Liver (tissue), 9 donors: ENCODE results near the gene DGKA. TPM values are rescaled to one million over a fixed set of nuclear protein-coding genes. Genes with fewer than 3 reads are reported as not detected.

Experiments
- DNase-seq: peaks from one replicate; pipeline ENCODE4 v3.0.0-alpha.2; 2017; ENCODE audit warnings: low spot score
- H3K27ac ChIP-seq, 2 donors: one replicate each; pipeline ENCODE4 v1.7.0; 2013; ENCODE audit warnings: inconsistent platforms in 2 of 2, low read length in 2 of 2, control low read depth in 1 of 2, low read depth in 1 of 2, mild to moderate bottlenecking in 1 of 2
- H3K27me3 ChIP-seq, 4 donors: one replicate each; pipeline versions ENCODE4 v1.6.1 to v1.7.0; 2013; ENCODE audit warnings: low read length in 3 of 4, inconsistent platforms in 1 of 4, mild to moderate bottlenecking in 1 of 4, moderate library complexity in 1 of 4; ENCODE audit not compliant: control insufficient read depth in 4 of 4, insufficient read depth in 4 of 4
- H3K36me3 ChIP-seq, 4 donors: one replicate each; pipeline versions ENCODE4 v1.6.1 to v1.7.0; 2013; ENCODE audit warnings: low read length in 3 of 4, mild to moderate bottlenecking in 3 of 4, low read depth in 1 of 4, moderate library complexity in 1 of 4; ENCODE audit not compliant: control insufficient read depth in 4 of 4, insufficient read depth in 3 of 4
- H3K4me1 ChIP-seq, 4 donors: one replicate each; pipeline versions ENCODE4 v1.6.1 to v1.7.0; 2013; ENCODE audit warnings: low read length in 3 of 4, mild to moderate bottlenecking in 3 of 4, moderate library complexity in 1 of 4; ENCODE audit not compliant: control insufficient read depth in 4 of 4, insufficient read depth in 4 of 4
- H3K4me3 ChIP-seq, 3 donors: one replicate each; pipeline versions ENCODE4 v1.6.1 to v1.7.0; 2013; ENCODE audit warnings: low read length in 3 of 3, control low read depth in 1 of 3, low read depth in 1 of 3, mild to moderate bottlenecking in 1 of 3
- H3K9ac ChIP-seq, 2 donors: one replicate each; pipeline ENCODE4 v1.7.0; 2013; ENCODE audit warnings: low read length in 2 of 2, mild to moderate bottlenecking in 2 of 2, moderate library complexity in 2 of 2, control low read depth in 1 of 2, low read depth in 1 of 2
- H3K9me3 ChIP-seq, 4 donors: one replicate each; pipeline versions ENCODE4 v1.6.1 to v1.7.0; 2013; ENCODE audit warnings: low read length in 3 of 4; ENCODE audit not compliant: control insufficient read depth in 4 of 4
- ATF3 ChIP-seq: IDR thresholded peaks from 2 replicates; pipeline ENCODE4 v1.6.1; 2016; ENCODE audit warnings: antibody characterized with exemption
- CTCF ChIP-seq: fragments of 150-350 bp; IDR thresholded peaks from 2 replicates; pipeline ENCODE4 v1.5.1; 2017; ENCODE audit warnings: improper control_type of control experiment, low read depth, low read length; ENCODE audit not compliant: missing input control
- FOXA1 ChIP-seq: IDR thresholded peaks from 2 replicates; pipeline ENCODE4 v1.6.1; 2016; ENCODE audit warnings: antibody characterized with exemption
- GABPA ChIP-seq, 2 donors: IDR thresholded peaks in 1 of 2; conservative IDR thresholded peaks in 1 of 2; 2 replicates each; pipeline ENCODE4 v1.6.1; 2016; ENCODE audit warnings: antibody characterized with exemption in 2 of 2, mild to moderate bottlenecking in 1 of 2, moderate library complexity in 1 of 2
- HNF4G ChIP-seq: IDR thresholded peaks from 2 replicates; pipeline ENCODE4 v1.6.1; 2016; ENCODE audit warnings: antibody characterized with exemption
- JUND ChIP-seq, 2 donors: IDR thresholded peaks; 2 replicates each; pipeline ENCODE4 v1.6.1; 2016; ENCODE audit warnings: antibody characterized with exemption in 2 of 2
- REST ChIP-seq: IDR thresholded peaks from 2 replicates; pipeline ENCODE4 v1.6.1; 2016; ENCODE audit warnings: antibody characterized with exemption, mild to moderate bottlenecking
- RXRA ChIP-seq, 2 donors: IDR thresholded peaks; 2 replicates each; pipeline ENCODE4 v1.6.1; 2017 to 2018; ENCODE audit warnings: antibody characterized with exemption in 2 of 2, mild to moderate bottlenecking in 1 of 2
- SP1 ChIP-seq: IDR thresholded peaks from 2 replicates; pipeline ENCODE4 v1.6.1; 2018; ENCODE audit warnings: antibody characterized with exemption, mild to moderate bottlenecking
- YY1 ChIP-seq: IDR thresholded peaks from 2 replicates; pipeline ENCODE4 v1.6.1; 2016; ENCODE audit warnings: antibody characterized with exemption, mild to moderate bottlenecking
- ZBTB33 ChIP-seq: IDR thresholded peaks from 2 replicates; pipeline ENCODE4 v1.6.1; 2016; ENCODE audit warnings: antibody characterized with exemption
- WGBS: extraction: QIAGEN DNeasy Blood & Tissue Kit; methylation state at CpG from one replicate; pipeline ENCODE4 v1.1.7; 2013; 5-methylcytosine and 5-hydroxymethylcytosine counted together
- polyA plus RNA-seq, 2 donors: library from polyadenylated mRNA; stranded (reverse) in 1 of 2; unstranded in 1 of 2; fragments of 200-250 nt in 1 of 2; fragments of >200 nt in 1 of 2; fragmentation: Nextera tagmentation in 1 of 2; extraction: Ambion mirVana in 1 of 2; gene quantifications; one replicate each; pipeline versions ENCODE4 v1.2.1 to v1.2.3, GENCODE V29; 2013 to 2015
- total RNA-seq, 2 donors: library from RNA; depleted of rRNA; stranded (reverse); fragments of >200 nt; gene quantifications; one replicate each; pipeline ENCODE4 v1.2.3, GENCODE V29; 2014
- donor health status: healthy.
- donor health status: healthy.
- donor health status: healthy.
- donor health status: healthy.
- donor health status: healthy.

DGKA gene
- total and polyA plus RNA-seq, 4 donors = 2.1 to 10.5 (median 5.1) TPM

DNA sequence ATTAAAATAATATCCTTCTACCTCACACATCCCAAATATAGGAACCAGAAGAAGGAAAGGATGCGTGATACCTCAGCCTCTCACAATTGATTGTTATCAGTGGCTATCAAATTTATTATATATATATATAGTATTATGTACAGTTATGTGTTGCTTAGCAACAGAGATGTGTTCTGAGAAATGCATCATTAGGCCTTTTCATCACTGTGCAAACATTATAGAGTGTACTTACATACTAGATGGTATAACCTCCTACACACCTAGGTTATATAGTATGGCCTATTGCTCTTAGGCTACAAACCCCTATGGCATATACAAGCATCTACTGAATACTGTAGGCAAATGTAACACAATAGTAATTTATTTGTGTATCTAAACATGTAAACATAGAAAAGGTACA is 37.2 kb upstream of the DGKA start:
- no peak for TF ChIP-seq HNF4G
- no peak for TF ChIP-seq FOXA1
- TF ChIP-seq ZBTB33 = no peak
- TF ChIP-seq ATF3 = no peak
- no peak for TF ChIP-seq GABPA (IDR thresholded peaks at IDR 0.05 in 1 of 2, conservative IDR thresholded peaks at IDR 0.05 in 1 of 2)
- TF ChIP-seq REST = no peak
- TF ChIP-seq RXRA (IDR thresholded peaks at IDR 0.05) = no peak
- no peak for TF ChIP-seq CTCF
- no peak for DNase-seq
- no peaks in the 10 kb centered on the region for H3K27me3 ChIP-seq
- H3K9me3 ChIP-seq = no peaks in the 10 kb centered on the region
- no peaks in the 10 kb centered on the region for H3K4me1 ChIP-seq
- H3K4me3 ChIP-seq = no peak overlapping the region
- WGBS = 100% methylated on average over 1 of the region's 1 CpG
- H3K27ac ChIP-seq = no peak overlapping the region
- H3K36me3 ChIP-seq = no peaks in the 10 kb centered on the region
- no peak overlapping the region for H3K9ac ChIP-seq

DNA sequence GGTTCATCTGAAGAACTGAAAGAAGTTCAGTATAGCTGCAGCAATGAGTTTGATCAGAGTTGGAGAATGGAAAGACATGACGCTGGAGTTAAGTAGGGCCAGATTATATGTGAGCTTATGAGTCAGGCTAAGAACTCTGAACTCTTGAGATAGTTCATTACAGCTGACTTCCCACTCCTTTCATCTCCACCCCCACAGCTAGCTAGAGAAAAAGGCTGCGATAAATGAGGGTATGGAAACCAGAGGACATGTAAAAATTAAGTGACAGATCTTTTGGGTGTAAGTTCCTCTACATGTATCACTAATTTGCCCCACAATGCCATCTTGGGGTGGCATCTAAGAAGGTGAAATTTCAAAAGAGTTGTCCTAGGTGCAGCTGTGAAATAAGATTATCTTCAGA is 31.9 kb upstream of the DGKA start:
- Histone ChIP-seq H3K9ac (no peak overlapping the region), H3K9me3 (no peaks in the 10 kb centered on the region), H3K4me1 (no peaks in the 10 kb centered on the region), H3K27me3 (no peaks in the 10 kb centered on the region), H3K4me3 (no peak overlapping the region), H3K27ac (no peak overlapping the region), H3K36me3 (peaks cover 5 to 24% (median 14%) of the 10 kb centered on the region in 4 donors)
- no peak for TF ChIP-seq SP1
- no peak for TF ChIP-seq ZBTB33
- no peak for TF ChIP-seq JUND (IDR thresholded peaks at IDR 0.05)
- no peak for TF ChIP-seq FOXA1
- TF ChIP-seq YY1 = no peak
- no peak for TF ChIP-seq CTCF
- no peak for DNase-seq
- WGBS = 71% methylated on average over 2 of the region's 2 CpGs
